HepG2 (cell line): ENCODE measurements around the gene ZP2. TPM values are rescaled to one million over a fixed set of nuclear protein-coding genes. Genes with fewer than 3 reads are reported as not detected.

ENCODE experiments used
- CSRNP1 ChIP-seq: sonication (generic); formaldehyde crosslinking; IDR thresholded peaks from 2 replicates; pipeline ENCODE4 v1.8.1; 2023; ENCODE audit warnings: mild to moderate bottlenecking, missing genetic modification reagents
- ETV5 ChIP-seq: IDR thresholded peaks from 2 replicates; pipeline ENCODE4 v1.6.1; 2018; ENCODE audit warnings: missing biosample characterization, missing genetic modification reagents, inconsistent platforms, borderline replicate concordance
- GPBP1L1 ChIP-seq: sonication (generic); formaldehyde crosslinking; IDR thresholded peaks from 2 replicates; pipeline ENCODE4 v1.5.0; 2020; ENCODE audit warnings: mild to moderate bottlenecking, missing genetic modification reagents
- MAFF ChIP-seq: IDR thresholded peaks from 2 replicates; pipeline ENCODE4 v1.6.1; 2011; ENCODE audit warnings: low read depth, low read length, improper control_type of control experiment
- MAFK ChIP-seq, 2 experiments: IDR thresholded peaks in 1 of 2; conservative IDR thresholded peaks in 1 of 2; 2 replicates each; pipeline ENCODE4 v1.6.1; 2011; ENCODE audit warnings: improper control_type of control experiment in 2 of 2, low read length in 2 of 2
- MED1 ChIP-seq: sonication (generic); formaldehyde crosslinking; IDR thresholded peaks from 2 replicates; pipeline ENCODE4 v1.4.0; 2020; ENCODE audit warnings: missing genetic modification reagents
- MYC ChIP-seq: sonication (generic); formaldehyde crosslinking; IDR thresholded peaks from 2 replicates; pipeline ENCODE4 v1.9.0; 2021; ENCODE audit warnings: missing genetic modification reagents, borderline replicate concordance
- SIN3A ChIP-seq: IDR thresholded peaks from 2 replicates; pipeline ENCODE4 v1.6.1; 2011; ENCODE audit warnings: low read depth, mild to moderate bottlenecking, control low read depth, low read length, borderline replicate concordance
- SNAPC5 ChIP-seq: sonication (generic); formaldehyde crosslinking; IDR thresholded peaks from 2 replicates; pipeline ENCODE4 v1.8.1; 2023; ENCODE audit warnings: mild to moderate bottlenecking, missing genetic modification reagents, borderline replicate concordance
- ZBTB1 ChIP-seq: sonication (generic); formaldehyde crosslinking; IDR thresholded peaks from 2 replicates; pipeline ENCODE4 v1.4.0; 2020; ENCODE audit warnings: missing genetic modification reagents, borderline replicate concordance
- ZFP91 ChIP-seq: sonication (generic); formaldehyde crosslinking; IDR thresholded peaks from 2 replicates; pipeline ENCODE4 v1.9.0; 2022; ENCODE audit warnings: missing genetic modification reagents, mild to moderate bottlenecking, borderline replicate concordance
- ZNF407 ChIP-seq: sonication (generic); formaldehyde crosslinking; IDR thresholded peaks from one replicate; pipeline ENCODE4 v1.5.1; 2020; ENCODE audit warnings: mild to moderate bottlenecking, missing genetic modification reagents; ENCODE audit errors: not compliant biosample characterization
- ZNF468 ChIP-seq: sonication (generic); formaldehyde crosslinking; IDR thresholded peaks from 2 replicates; pipeline ENCODE4 v1.8.0; 2022; ENCODE audit warnings: mild to moderate bottlenecking, moderate library complexity, missing genetic modification reagents
- ZNF792 ChIP-seq: IDR thresholded peaks from 2 replicates; pipeline ENCODE4 v1.6.1; 2016
- polyA plus RNA-seq, 8 experiments: library from polyadenylated mRNA; depleted of rRNA in 3 of 8; stranded (reverse) in 7 of 8; unstranded in 1 of 8; fragments of >200 nt; fragmentation: Illumina TruSeq in 4 of 8; extraction: Trizol in 4 of 8; gene quantifications; 2 replicates each; pipeline versions ENCODE4 v1.2.1 to v1.2.3, GENCODE V29; 2011 to 2016; ENCODE audit warnings: low read depth in 4 of 8, missing spikeins in 1 of 8, mixed read lengths in 1 of 8; ENCODE audit not compliant: insufficient read depth in 1 of 8
- total RNA-seq, 5 experiments: library from RNA; depleted of rRNA; stranded (reverse); fragments of >200 nt; fragmentation: Illumina TruSeq; extraction: Trizol; gene quantifications; 2 replicates each; pipeline ENCODE4 v1.2.3, GENCODE V29; 2016; ENCODE audit warnings: low read depth in 1 of 5

Gene ZP2
- total and polyA plus RNA-seq, 2 of the 13 experiments (the other 11 are each of a cell fraction or from before 2014, with no cell fraction given): not detected

GRCh38 chr16:21167929-21168602 is 43.3 kb downstream of the ZP2 start (continued):
- TF ChIP-seq ETV5 (CRISPR knock-in tag) (no peak), ZNF792 (CRISPR knock-in tag) (no peak), ZNF407 (no peak), ZFP91 (CRISPR knock-in tag) (no peak), MYC (no peak), MED1 (CRISPR knock-in tag) (no peak), ZNF468 (no peak), SNAPC5 (no peak), ZBTB1 (CRISPR knock-in tag) (no peak), SIN3A (no peak), GPBP1L1 (CRISPR knock-in tag) (no peak), MAFK (conservative IDR thresholded peaks at IDR 0.05 in 1 of 2, IDR thresholded peaks at IDR 0.05 in 1 of 2; ENCODE audit: low read length in 2 of 2) (peak; percentile 79 to 87), MAFF (peak; percentile 77), CSRNP1 (CRISPR knock-in tag) (no peak)
